Tibial nerve (tissue), 4 donors: ENCODE data around the gene HADH. TPM values are rescaled to one million over a fixed set of nuclear protein-coding genes. Genes with fewer than 3 reads are reported as not detected.

Experiments
- DNase-seq, 2 donors: peaks; one replicate each; pipeline ENCODE4 v3.0.0-alpha.2; 2019; ENCODE audit warnings: low spot score in 2 of 2
- H3K27ac ChIP-seq, 4 donors: fragments of 200-600 bp; sonication (generic) in 3 of 4; one replicate each; pipeline ENCODE4 v1.5.1; 2017 to 2019; ENCODE audit warnings: mild to moderate bottlenecking in 1 of 4
- H3K27me3 ChIP-seq, 2 donors: fragments of 200-600 bp; sonication (generic) in 1 of 2; one replicate each; pipeline versions ENCODE4 v1.5.1 to v1.6.0; 2017 to 2019
- H3K36me3 ChIP-seq, 3 donors: fragments of 200-600 bp; sonication (generic); one replicate each; pipeline ENCODE4 v1.5.1; 2018 to 2019
- H3K4me1 ChIP-seq, 4 donors: fragments of 200-600 bp; sonication (generic) in 3 of 4; one replicate each; pipeline ENCODE4 v1.5.1; 2017 to 2019
- H3K4me3 ChIP-seq, 4 donors: fragments of 200-600 bp; sonication (generic) in 3 of 4; one replicate each; pipeline ENCODE4 v1.5.1; 2017 to 2019; ENCODE audit warnings: mild to moderate bottlenecking in 1 of 4, moderate library complexity in 1 of 4
- H3K9me3 ChIP-seq, 4 donors: fragments of 200-600 bp; sonication (generic) in 3 of 4; one replicate each; pipeline ENCODE4 v1.5.1; 2017 to 2019
- CTCF ChIP-seq, 5 experiments: fragments of 200-600 bp in 3 of 5; fragments of 450-650 bp in 2 of 5; sonication (generic) in 3 of 5; IDR thresholded peaks; one replicate each; pipeline ENCODE4 v1.5.1; 2016 to 2019; ENCODE audit warnings: antibody characterized with exemption in 5 of 5, mild to moderate bottlenecking in 3 of 5, moderate library complexity in 2 of 5
- EP300 ChIP-seq, 2 donors: sonication (generic); formaldehyde crosslinking; IDR thresholded peaks; one replicate each; pipeline ENCODE4 v1.6.1; 2017; ENCODE audit warnings: antibody characterized with exemption in 2 of 2, mild to moderate bottlenecking in 1 of 2
- POLR2A ChIP-seq, 2 donors: fragments of 450-650 bp; IDR thresholded peaks; one replicate each; pipeline ENCODE4 v1.6.1; 2017; ENCODE audit warnings: antibody characterized with exemption in 2 of 2, mild to moderate bottlenecking in 2 of 2, moderate library complexity in 2 of 2
- WGBS, 2 donors: methylation state at CpG; one replicate each; pipeline ENCODE4 v1.1.5; 2018; 5-methylcytosine and 5-hydroxymethylcytosine counted together
- total RNA-seq, 4 donors: library from RNA; depleted of rRNA; stranded (reverse); fragments of >200 nt; gene quantifications; one replicate each; pipeline ENCODE4 v1.1.0, GENCODE V29; 2016

HADH gene
- total RNA-seq, 4 donors from 2014 or later: 42.2 to 107 (median 55.9) TPM

- Histone ChIP-seq H3K9me3 (no peaks in the 10 kb centered on the region), H3K4me1 (peaks cover 0 to 3% (median 0%) of the 10 kb centered on the region in 4 donors), H3K27me3 (no peaks in the 10 kb centered on the region), H3K27ac (no peak overlapping the region), H3K4me3 (no peak overlapping the region), H3K36me3 (peaks cover 0 to 3% (median 0%) of the 10 kb centered on the region in 3 donors)
- TF ChIP-seq EP300 (IDR thresholded peaks at IDR 0.05) (no peak), POLR2A (IDR thresholded peaks at IDR 0.05) (no peak), CTCF (IDR thresholded peaks at IDR 0.05) (no peak)
- no peak for DNase-seq
- WGBS, 2 donors: 71 to 85% methylated on average over 9 of the region's 9 CpGs
Measured at GRCh38 chr4:108044951-108045686, 55.4 kb downstream of the HADH start.

GRCh38 chr4:108045687-108046024, 56.0 kb downstream of the HADH start:
- no peak for TF ChIP-seq EP300 (IDR thresholded peaks at IDR 0.05)
- no peak for TF ChIP-seq CTCF (IDR thresholded peaks at IDR 0.05)
- no peak for TF ChIP-seq POLR2A (IDR thresholded peaks at IDR 0.05)
- Histone ChIP-seq H3K27me3 (no peaks in the 10 kb centered on the region), H3K36me3 (peaks cover 0 to 3% (median 0%) of the 10 kb centered on the region in 3 donors), H3K9me3 (no peaks in the 10 kb centered on the region), H3K27ac (no peak overlapping the region), H3K4me3 (no peak overlapping the region), H3K4me1 (peaks cover 0 to 3% (median 0%) of the 10 kb centered on the region in 4 donors)
- 26 to 31% methylated on average over 3 of the region's 3 CpGs for WGBS, 2 donors
- DNase-seq: peak in 1 of 2 donors; percentile 18

GRCh38 chr4:108047199-108047598, 57.5 kb downstream of the HADH start:
- no peak for DNase-seq
- Histone ChIP-seq H3K36me3 (peaks cover 0 to 3% (median 0%) of the 10 kb centered on the region in 3 donors), H3K27me3 (no peaks in the 10 kb centered on the region), H3K4me1 (peaks cover 0 to 3% (median 0%) of the 10 kb centered on the region in 4 donors), H3K27ac (no peak overlapping the region), H3K4me3 (no peak overlapping the region), H3K9me3 (no peaks in the 10 kb centered on the region)
- TF ChIP-seq CTCF (IDR thresholded peaks at IDR 0.05) (no peak), EP300 (IDR thresholded peaks at IDR 0.05) (no peak), POLR2A (IDR thresholded peaks at IDR 0.05) (no peak)
- 67 to 85% methylated on average over 2 of the region's 2 CpGs for WGBS, 2 donors

GRCh38 chr4:108048157-108048556, 58.5 kb downstream of the HADH start:
- Histone ChIP-seq H3K9me3 (no peaks in the 10 kb centered on the region), H3K27me3 (no peaks in the 10 kb centered on the region), H3K27ac (no peak overlapping the region), H3K4me3 (no peak overlapping the region), H3K4me1 (peaks cover 0 to 3% (median 0%) of the 10 kb centered on the region in 4 donors), H3K36me3 (peaks cover 0 to under 1% (median 0%) of the 10 kb centered on the region in 3 donors)
- TF ChIP-seq CTCF (IDR thresholded peaks at IDR 0.05): no peak
- TF ChIP-seq POLR2A (IDR thresholded peaks at IDR 0.05): no peak
- TF ChIP-seq EP300 (IDR thresholded peaks at IDR 0.05): no peak
- 77 to 78% methylated on average over 6 of the region's 6 CpGs for WGBS, 2 donors
- DNase-seq: no peak

- WGBS, 2 donors: 87 to 90% methylated on average over 7 of the region's 7 CpGs
Measured at GRCh38 chr4:108048997-108049396, 59.3 kb downstream of the HADH start.

More at GRCh38 chr4:108048997-108049396, 59.3 kb downstream of the HADH start:
- TF ChIP-seq CTCF (IDR thresholded peaks at IDR 0.05) (no peak), EP300 (IDR thresholded peaks at IDR 0.05) (no peak), POLR2A (IDR thresholded peaks at IDR 0.05) (no peak)
- no peak for DNase-seq
- Histone ChIP-seq H3K9me3 (no peaks in the 10 kb centered on the region), H3K4me1 (peaks cover 0 to 3% (median 0%) of the 10 kb centered on the region in 4 donors), H3K36me3 (no peaks in the 10 kb centered on the region), H3K27ac (no peak overlapping the region), H3K27me3 (no peaks in the 10 kb centered on the region), H3K4me3 (no peak overlapping the region)
